CD8-positive, alpha-beta memory T cell (primary cell): ENCODE data around the gene GSTM4. TPM values are rescaled to one million over a fixed set of nuclear protein-coding genes. Genes with fewer than 3 reads are reported as not detected.
A peak's percentile ranks its signal among the peaks of the same experiment; 100 is the strongest.
"Not testable (repeated sequence)": the region's sequence is repeated elsewhere in the genome, so short reads cannot be mapped to it uniquely, and the experiment has no call there.

Experiments used
- CTCF ChIA-PET: fragments of 350-600 bp; sonication (Branson Sonifier 250); formaldehyde crosslinking; loops from one replicate; lab custom pipeline; 2021; ENCODE audit warnings: antibody characterized with exemption; lab: Charles Lee
- POLR2A ChIA-PET: fragments of 350-600 bp; sonication (Branson Sonifier 250); formaldehyde crosslinking; loops from one replicate; lab custom pipeline; 2021; ENCODE audit warnings: antibody characterized with exemption; lab: Charles Lee
- DNase-seq, 5 donors: peaks; one replicate each; pipeline versions ENCODE4 v3.0.0 to v3.0.0-alpha.2; 2020 to 2022; ENCODE audit warnings: mixed read lengths in 1 of 5
- H3K27ac ChIP-seq: one replicate; pipeline ENCODE4 v1.7.0; 2013; ENCODE audit warnings: low read depth, mild to moderate bottlenecking, low read length, moderate library complexity
- H3K27me3 ChIP-seq: 2 replicates; pipeline ENCODE4 v1.7.0; 2013; ENCODE audit warnings: low read length, mild to moderate bottlenecking; ENCODE audit not compliant: insufficient read depth, poor library complexity, severe bottlenecking
- H3K36me3 ChIP-seq: 2 replicates; pipeline ENCODE4 v1.7.0; 2013; ENCODE audit warnings: mild to moderate bottlenecking, low read length, moderate library complexity; ENCODE audit not compliant: insufficient read depth
- H3K4me1 ChIP-seq: 2 replicates; pipeline ENCODE4 v1.7.0; 2013; ENCODE audit warnings: mild to moderate bottlenecking, low read length, moderate library complexity; ENCODE audit not compliant: insufficient read depth
- H3K4me3 ChIP-seq: 2 replicates; pipeline ENCODE4 v1.7.0; 2013; ENCODE audit warnings: mild to moderate bottlenecking, low read length
- H3K9me3 ChIP-seq: 2 replicates; pipeline ENCODE4 v1.7.0; 2013; ENCODE audit warnings: mild to moderate bottlenecking, low read length
- H3K27ac Mint-ChIP-seq, 8 donors: one replicate each; pipeline ENCODE4 v1.8.0; 2020 to 2021; ENCODE audit warnings: mixed read lengths in 8 of 8, mild to moderate bottlenecking in 6 of 8, inconsistent platforms in 3 of 8, moderate library complexity in 3 of 8
- H3K27me3 Mint-ChIP-seq, 2 donors: one replicate each; pipeline ENCODE4 v1.8.0; 2020 to 2021; ENCODE audit warnings: mixed read lengths in 2 of 2, mild to moderate bottlenecking in 1 of 2, moderate library complexity in 1 of 2
- H3K36me3 Mint-ChIP-seq, 3 donors: one replicate each; pipeline ENCODE4 v1.8.0; 2020 to 2021; ENCODE audit warnings: mixed read lengths in 3 of 3, inconsistent platforms in 1 of 3, mild to moderate bottlenecking in 1 of 3
- H3K4me1 Mint-ChIP-seq, 3 donors: one replicate each; pipeline ENCODE4 v1.8.0; 2020 to 2021; ENCODE audit warnings: mixed read lengths in 3 of 3, inconsistent platforms in 1 of 3, mild to moderate bottlenecking in 1 of 3
- H3K4me3 Mint-ChIP-seq, 7 donors: one replicate each; pipeline ENCODE4 v1.8.0; 2020 to 2021; ENCODE audit warnings: mixed read lengths in 7 of 7, mild to moderate bottlenecking in 6 of 7, moderate library complexity in 4 of 7, inconsistent platforms in 2 of 7
- H3K9me3 Mint-ChIP-seq, 5 donors: one replicate each; pipeline ENCODE4 v1.8.0; 2020 to 2022; ENCODE audit warnings: mixed read lengths in 5 of 5, mild to moderate bottlenecking in 3 of 5, moderate library complexity in 2 of 5, inconsistent platforms in 1 of 5
- polyA plus RNA-seq: library from polyadenylated mRNA; unstranded; fragments of 300-500 nt; fragmentation: Illumina TruSeq; gene quantifications from one replicate; pipeline ENCODE4 v1.2.3, GENCODE V29; 2021
- total RNA-seq, 2 experiments: library from RNA; stranded (reverse); gene quantifications; one replicate each; pipeline ENCODE4 v1.2.3, GENCODE V29; 2021

Gene GSTM4
- total and polyA plus RNA-seq, 3 experiments from 2014 or later: 1.6 to 4.4 (median 2.7) TPM

DNA sequence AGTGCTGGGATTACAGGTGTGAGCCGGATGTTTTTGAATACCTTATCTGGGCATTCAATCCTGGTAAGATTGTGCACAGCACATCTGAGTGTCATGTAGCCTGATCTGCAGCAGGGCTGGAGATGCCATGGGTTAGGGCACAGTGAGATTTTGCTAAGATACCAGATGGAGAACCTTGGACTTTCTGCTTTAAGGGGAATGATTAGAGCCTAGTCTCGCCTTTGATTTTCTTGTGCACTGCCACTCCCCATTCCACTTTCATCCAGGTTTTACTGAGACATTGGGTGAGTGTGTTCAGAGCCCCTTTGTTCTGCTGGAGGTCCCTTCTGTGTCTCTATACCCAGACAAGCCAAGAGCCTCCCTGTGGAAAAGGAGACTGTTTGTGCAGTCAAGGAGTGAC, 18.0 kb downstream of the GSTM4 start:
- H3K36me3 ChIP-seq, H3K27ac Mint-ChIP-seq, H3K4me1 ChIP-seq, CTCF ChIA-PET, H3K9me3 Mint-ChIP-seq, POLR2A ChIA-PET, H3K9me3 ChIP-seq, H3K27me3 Mint-ChIP-seq, H3K27me3 ChIP-seq, H3K27ac ChIP-seq, H3K4me3 Mint-ChIP-seq, H3K4me3 ChIP-seq, DNase-seq, H3K36me3 Mint-ChIP-seq: not testable (repeated sequence)
- H3K4me1 Mint-ChIP-seq: peaks cover 12 to 19% (median 14%) of the 10 kb centered on the region in 3 donors

DNA sequence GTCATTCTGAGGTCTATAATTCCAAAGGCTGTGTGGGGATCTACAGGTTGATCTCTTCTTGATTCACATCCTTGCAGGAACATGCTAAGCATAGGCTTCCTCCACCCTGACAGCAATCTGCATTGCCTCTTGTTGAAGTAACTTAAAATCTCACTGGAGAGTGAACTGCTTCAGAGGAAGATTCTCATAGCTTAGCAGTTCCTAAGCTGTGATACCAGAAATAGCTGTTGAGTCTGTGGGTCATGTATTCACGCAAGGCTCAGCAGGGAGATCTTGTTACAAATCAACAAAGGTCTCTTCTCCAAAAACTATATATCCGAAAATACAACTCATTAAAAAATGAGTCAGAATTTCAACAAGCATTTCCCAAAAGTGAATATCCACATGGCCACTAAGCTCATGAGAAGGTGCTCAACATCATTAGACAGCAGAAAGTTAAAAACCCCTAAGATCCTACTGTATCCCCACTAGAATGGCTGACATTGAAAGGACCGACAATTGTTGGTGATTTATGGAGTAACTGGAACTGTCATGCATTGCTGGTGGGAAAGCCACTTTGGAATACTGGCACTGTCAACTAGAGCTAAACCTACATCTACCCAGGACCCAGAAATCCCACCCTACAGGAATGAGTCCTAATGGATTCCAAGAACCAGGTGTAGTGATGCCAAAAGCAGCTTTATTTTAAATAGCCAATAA, 20.9 kb downstream of the GSTM4 start:
- H3K4me1 ChIP-seq, POLR2A ChIA-PET, H3K4me3 Mint-ChIP-seq, H3K36me3 ChIP-seq, H3K4me1 Mint-ChIP-seq, H3K27me3 ChIP-seq, H3K27ac Mint-ChIP-seq, H3K9me3 Mint-ChIP-seq, H3K9me3 ChIP-seq, H3K27me3 Mint-ChIP-seq, H3K36me3 Mint-ChIP-seq, DNase-seq, H3K4me3 ChIP-seq, H3K27ac ChIP-seq: not testable (repeated sequence)
- CTCF ChIA-PET: interaction anchor here (0.8 to 1.5 kb wide), 2 partner anchors 37 to 131 kb away, joined by 3 read pairs; no protein-coding TSS in a partner anchor

DNA sequence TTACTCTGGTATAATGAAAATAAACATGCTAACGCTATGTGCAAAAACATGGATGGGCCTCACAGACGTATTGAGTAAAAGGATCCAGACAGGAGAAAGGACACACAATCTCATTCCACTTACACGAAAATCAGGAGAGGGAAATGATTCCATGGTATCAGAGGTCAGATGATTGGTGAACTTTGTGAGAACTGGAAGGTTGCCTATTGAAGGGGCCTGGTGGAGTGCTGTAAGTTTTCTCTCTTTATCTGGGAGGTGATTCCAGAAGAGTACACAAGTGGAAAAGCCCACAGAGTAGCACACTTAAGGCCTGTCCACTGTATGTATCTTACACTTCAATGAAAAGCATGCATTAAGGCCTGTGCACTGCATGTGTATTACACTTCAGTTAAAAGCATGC, 21.6 kb downstream of the GSTM4 start:
- no peaks in the 10 kb centered on the region for H3K27me3 ChIP-seq
- ChIA-PET CTCF (interaction anchor here (0.8 to 1.5 kb wide), 2 partner anchors 38 to 131 kb away, joined by 3 read pairs; no protein-coding TSS in a partner anchor), POLR2A (no interaction called here)
- no peak for DNase-seq
- H3K36me3 Mint-ChIP-seq: no peaks in the 10 kb centered on the region
- H3K36me3 ChIP-seq: no peaks in the 10 kb centered on the region
- H3K9me3 ChIP-seq: no peaks in the 10 kb centered on the region
- no peaks in the 10 kb centered on the region for H3K4me1 ChIP-seq
- H3K4me3 Mint-ChIP-seq: no peak overlapping the region
- H3K27me3 Mint-ChIP-seq: no peaks in the 10 kb centered on the region
- no peaks in the 10 kb centered on the region for H3K4me1 Mint-ChIP-seq
- H3K4me3 ChIP-seq: no peak overlapping the region
- no peak overlapping the region for H3K27ac ChIP-seq
- no peaks in the 10 kb centered on the region for H3K9me3 Mint-ChIP-seq
- H3K27ac Mint-ChIP-seq: no peak overlapping the region

- H3K9me3 Mint-ChIP-seq, H3K27ac Mint-ChIP-seq, H3K4me1 ChIP-seq, CTCF ChIA-PET, DNase-seq, H3K27me3 Mint-ChIP-seq, H3K27ac ChIP-seq, H3K9me3 ChIP-seq, H3K27me3 ChIP-seq, H3K36me3 ChIP-seq, POLR2A ChIA-PET, H3K36me3 Mint-ChIP-seq, H3K4me1 Mint-ChIP-seq, H3K4me3 ChIP-seq, H3K4me3 Mint-ChIP-seq: not testable (repeated sequence)
These were observed 22.7 kb downstream of the GSTM4 start for GRCh38 chr1:109678637-109679036.

GRCh38 chr1:109684777-109685176, 28.9 kb downstream of the GSTM4 start:
- H3K4me1 ChIP-seq, H3K36me3 ChIP-seq, H3K4me3 ChIP-seq, DNase-seq, H3K9me3 Mint-ChIP-seq, H3K27me3 Mint-ChIP-seq, H3K27ac Mint-ChIP-seq, H3K27ac ChIP-seq, H3K9me3 ChIP-seq, CTCF ChIA-PET, H3K36me3 Mint-ChIP-seq, H3K27me3 ChIP-seq, POLR2A ChIA-PET: not testable (repeated sequence)
- Mint-ChIP-seq H3K4me3 (peak overlapping the region in 1 of 7 donors; percentile 27), H3K4me1 (peaks cover 0 to 12% (median 0%) of the 10 kb centered on the region in 3 donors)

DNA sequence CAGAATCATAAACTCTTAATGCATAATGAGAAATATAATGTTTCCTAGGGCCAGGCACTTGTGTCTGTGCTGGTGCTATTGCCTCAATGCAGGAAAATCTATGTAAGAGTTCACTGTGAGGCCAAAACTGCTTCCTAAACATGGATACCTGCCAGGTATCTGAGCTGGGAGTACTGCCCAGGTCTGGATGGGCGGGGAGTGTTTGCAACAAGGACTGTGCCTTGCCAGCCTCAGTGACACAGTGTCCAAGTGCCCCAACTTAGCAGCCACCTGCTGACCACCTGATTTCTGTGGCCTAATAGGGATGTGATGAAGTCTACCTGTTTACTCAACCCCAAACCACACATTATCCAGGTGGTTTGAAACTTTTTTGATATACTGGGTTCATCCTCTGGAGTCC, 29.5 kb downstream of the GSTM4 start:
- DNase-seq, H3K4me3 ChIP-seq, H3K36me3 ChIP-seq, H3K36me3 Mint-ChIP-seq, H3K9me3 Mint-ChIP-seq, POLR2A ChIA-PET, H3K4me1 ChIP-seq, CTCF ChIA-PET, H3K27ac ChIP-seq, H3K27me3 Mint-ChIP-seq, H3K9me3 ChIP-seq, H3K27me3 ChIP-seq, H3K4me3 Mint-ChIP-seq, H3K27ac Mint-ChIP-seq: not testable (repeated sequence)
- H3K4me1 Mint-ChIP-seq: peaks cover 0 to 12% (median 0%) of the 10 kb centered on the region in 3 donors

GRCh38 chr1:109685890-109686289, 30.0 kb downstream of the GSTM4 start:
- H3K36me3 ChIP-seq, H3K4me1 ChIP-seq, H3K9me3 ChIP-seq, H3K27ac Mint-ChIP-seq, H3K9me3 Mint-ChIP-seq, CTCF ChIA-PET, DNase-seq, H3K36me3 Mint-ChIP-seq, H3K4me3 ChIP-seq, H3K27me3 Mint-ChIP-seq, H3K27me3 ChIP-seq, H3K4me3 Mint-ChIP-seq, H3K27ac ChIP-seq, POLR2A ChIA-PET: not testable (repeated sequence)
- H3K4me1 Mint-ChIP-seq: peaks cover 0 to 12% (median 0%) of the 10 kb centered on the region in 3 donors

GRCh38 chr1:109687109-109687508, 31.2 kb downstream of the GSTM4 start:
- H3K27ac ChIP-seq, H3K4me1 ChIP-seq, H3K27me3 Mint-ChIP-seq, DNase-seq, H3K27me3 ChIP-seq, H3K9me3 Mint-ChIP-seq, H3K36me3 ChIP-seq, POLR2A ChIA-PET, CTCF ChIA-PET, H3K9me3 ChIP-seq, H3K36me3 Mint-ChIP-seq: not testable (repeated sequence)
- Mint-ChIP-seq H3K27ac (peak overlapping the region in 5 of 8 donors; percentile 41 to 95 (median 85)), H3K4me1 (peaks cover 0 to 12% (median 0%) of the 10 kb centered on the region in 3 donors), H3K4me3 (peak overlapping the region in 4 of 7 donors; percentile 85 to 94 (median 89))
- H3K4me3 ChIP-seq: peak overlapping the region; percentile 37
